Esophagus (tissue), 2 donors: ENCODE data around the gene KCNA1. TPM values are rescaled to one million over a fixed set of nuclear protein-coding genes. Genes with fewer than 3 reads are reported as not detected.
A peak's percentile ranks its signal among the peaks of the same experiment; 100 is the strongest.

ENCODE experiments used
- H3K27ac ChIP-seq, 2 donors: one replicate each; pipeline ENCODE4 v1.5.1; 2013; ENCODE audit warnings: low read depth in 2 of 2, mild to moderate bottlenecking in 2 of 2, inconsistent platforms in 1 of 2, low read length in 1 of 2, moderate library complexity in 1 of 2
- H3K27me3 ChIP-seq, 2 donors: one replicate each; pipeline ENCODE4 v1.6.1; 2013; ENCODE audit warnings: low read length in 2 of 2, control low read depth in 1 of 2, mild to moderate bottlenecking in 1 of 2; ENCODE audit not compliant: insufficient read depth in 2 of 2, control insufficient read depth in 1 of 2
- H3K36me3 ChIP-seq, 2 donors: one replicate each; pipeline ENCODE4 v1.6.1; 2013; ENCODE audit warnings: low read length in 1 of 2; ENCODE audit not compliant: control insufficient read depth in 2 of 2, insufficient read depth in 2 of 2
- H3K4me1 ChIP-seq, 2 donors: one replicate each; pipeline ENCODE4 v1.6.1; 2013; ENCODE audit warnings: low read length in 1 of 2; ENCODE audit not compliant: control insufficient read depth in 2 of 2, insufficient read depth in 2 of 2
- H3K4me3 ChIP-seq, 2 donors: one replicate each; pipeline ENCODE4 v1.5.1; 2013; ENCODE audit warnings: low read length in 2 of 2, mild to moderate bottlenecking in 2 of 2, low read depth in 1 of 2, moderate library complexity in 1 of 2
- H3K9me3 ChIP-seq, 2 donors: one replicate each; pipeline ENCODE4 v1.6.1; 2013; ENCODE audit warnings: mild to moderate bottlenecking in 2 of 2, low read depth in 1 of 2, low read length in 1 of 2, moderate library complexity in 1 of 2; ENCODE audit not compliant: control insufficient read depth in 2 of 2, insufficient read depth in 1 of 2
- WGBS, 2 donors: extraction: QIAGEN DNeasy Blood & Tissue Kit; methylation state at CpG; one replicate each; pipeline ENCODE4 v1.1.7; 2013; 5-methylcytosine and 5-hydroxymethylcytosine counted together
- polyA plus RNA-seq, 2 donors: library from polyadenylated mRNA; stranded (reverse); fragments of 200-250 nt; gene quantifications; one replicate each; pipeline ENCODE4 v1.2.3, GENCODE V29; 2013
- donor health status: healthy with polysubstance abuse.
- donor health status: Bipolar disorder and iron deficiency.

Gene KCNA1
- not detected for polyA plus RNA-seq

GRCh38 chr12:4909734-4910501 is at the start of gene KCNA1:
KCNA1 (plus strand) TSS chr12:4909905; CDS start chr12:4911379, 1,474 bp downstream.
- peak within 1 kb of the TSS; percentile 18 to 42 for H3K4me3 ChIP-seq
- H3K4me1 ChIP-seq, result peaks cover 11 to 19% of the 10 kb centered on the region in 2 donors
- peaks cover 0 to 4% of the 10 kb centered on the region in 2 donors for H3K9me3 ChIP-seq
- peaks cover 15 to 25% of the 10 kb centered on the region in 2 donors for H3K27me3 ChIP-seq
- no peak within 1 kb of the TSS for H3K27ac ChIP-seq
- WGBS, 2 donors, result 1% methylated on average over 67 of the region's 67 CpGs
- H3K36me3 ChIP-seq, result no peaks in the 10 kb centered on the region

GRCh38 chr12:4860741-4861140 is 49.0 kb upstream of the KCNA1 start:
- WGBS, 2 donors, result 86 to 87% methylated on average over 6 of the region's 6 CpGs
- Histone ChIP-seq H3K27ac (no peak overlapping the region), H3K4me1 (peaks cover 0 to 3% of the 10 kb centered on the region in 2 donors), H3K27me3 (no peaks in the 10 kb centered on the region), H3K4me3 (no peak overlapping the region), H3K36me3 (no peaks in the 10 kb centered on the region), H3K9me3 (no peaks in the 10 kb centered on the region)

- 85 to 89% methylated on average over 2 of the region's 2 CpGs for WGBS, 2 donors
- Histone ChIP-seq H3K4me3 (no peak overlapping the region), H3K27me3 (no peaks in the 10 kb centered on the region)
Observed at GRCh38 chr12:4862809-4863208, 46.9 kb upstream of the KCNA1 start.

GRCh38 chr12:4864575-4864974 is 45.1 kb upstream of the KCNA1 start:
- H3K27ac ChIP-seq, result no peak overlapping the region
- no peaks in the 10 kb centered on the region for H3K27me3 ChIP-seq
- no peaks in the 10 kb centered on the region for H3K36me3 ChIP-seq
- H3K4me1 ChIP-seq, result no peaks in the 10 kb centered on the region
- no peaks in the 10 kb centered on the region for H3K9me3 ChIP-seq
- no peak overlapping the region for H3K4me3 ChIP-seq
- 81 to 83% methylated on average over 9 of the region's 9 CpGs for WGBS, 2 donors

More at GRCh38 chr12:4862809-4863208, 46.9 kb upstream of the KCNA1 start:
- Histone ChIP-seq H3K9me3 (no peaks in the 10 kb centered on the region), H3K27ac (no peak overlapping the region), H3K36me3 (no peaks in the 10 kb centered on the region), H3K4me1 (peaks cover 0 to 3% of the 10 kb centered on the region in 2 donors)

- H3K4me1 ChIP-seq, result no peaks in the 10 kb centered on the region
- H3K27me3 ChIP-seq, result no peaks in the 10 kb centered on the region
- WGBS, 2 donors, result 64 to 67% methylated on average over 5 of the region's 5 CpGs
- no peak overlapping the region for H3K4me3 ChIP-seq
- H3K36me3 ChIP-seq, result no peaks in the 10 kb centered on the region
- H3K9me3 ChIP-seq, result no peaks in the 10 kb centered on the region
- no peak overlapping the region for H3K27ac ChIP-seq
Observed at GRCh38 chr12:4865246-4865645, 44.5 kb upstream of the KCNA1 start.

GRCh38 chr12:4866299-4866698 is 43.4 kb upstream of the KCNA1 start:
- WGBS, 2 donors, result 29 to 36% methylated on average over 9 of the region's 9 CpGs
- Histone ChIP-seq H3K36me3 (no peaks in the 10 kb centered on the region), H3K4me3 (no peak overlapping the region), H3K4me1 (no peaks in the 10 kb centered on the region), H3K27ac (no peak overlapping the region), H3K27me3 (peaks cover 0 to 2% of the 10 kb centered on the region in 2 donors), H3K9me3 (no peaks in the 10 kb centered on the region)

- WGBS, 2 donors, result 80 to 84% methylated on average over 5 of the region's 5 CpGs
- H3K27ac ChIP-seq, result no peak overlapping the region
- H3K27me3 ChIP-seq, result peaks cover 0 to 2% of the 10 kb centered on the region in 2 donors
- H3K4me3 ChIP-seq, result no peak overlapping the region
- H3K36me3 ChIP-seq, result no peaks in the 10 kb centered on the region
- no peaks in the 10 kb centered on the region for H3K4me1 ChIP-seq
- H3K9me3 ChIP-seq, result no peaks in the 10 kb centered on the region
Observed at GRCh38 chr12:4867384-4867783, 42.3 kb upstream of the KCNA1 start.

- no peak overlapping the region for H3K27ac ChIP-seq
- no peaks in the 10 kb centered on the region for H3K4me1 ChIP-seq
- H3K9me3 ChIP-seq, result no peaks in the 10 kb centered on the region
- peaks cover 0 to 2% of the 10 kb centered on the region in 2 donors for H3K27me3 ChIP-seq
- WGBS, 2 donors, result 84 to 85% methylated on average over 3 of the region's 3 CpGs
- no peak overlapping the region for H3K4me3 ChIP-seq
- H3K36me3 ChIP-seq, result no peaks in the 10 kb centered on the region
Observed at GRCh38 chr12:4870423-4870822, 39.3 kb upstream of the KCNA1 start.

- H3K36me3 ChIP-seq, result no peaks in the 10 kb centered on the region
- H3K9me3 ChIP-seq, result no peaks in the 10 kb centered on the region
- WGBS, 2 donors, result 87 to 90% methylated on average over 9 of the region's 9 CpGs
- peaks cover 0 to 2% of the 10 kb centered on the region in 2 donors for H3K27me3 ChIP-seq
- H3K27ac ChIP-seq, result no peak overlapping the region
- no peak overlapping the region for H3K4me3 ChIP-seq
- no peaks in the 10 kb centered on the region for H3K4me1 ChIP-seq
Observed at GRCh38 chr12:4871514-4871913, 38.2 kb upstream of the KCNA1 start.

- Histone ChIP-seq H3K9me3 (no peaks in the 10 kb centered on the region), H3K4me3 (no peak overlapping the region), H3K27ac (no peak overlapping the region), H3K4me1 (no peaks in the 10 kb centered on the region), H3K36me3 (no peaks in the 10 kb centered on the region), H3K27me3 (peaks cover 0 to 2% of the 10 kb centered on the region in 2 donors)
- WGBS, 2 donors, result 62 to 76% methylated on average over 1 of the region's 1 CpG
Observed at GRCh38 chr12:4873947-4874346, 35.8 kb upstream of the KCNA1 start.
